Testis (tissue), 2 donors: ENCODE measurements around the gene IPO9.

Experiments
- CTCF ChIP-seq, 3 experiments: fragments of 450-650 bp in 2 of 3; fragments of 200-600 bp in 1 of 3; sonication (generic) in 1 of 3; IDR thresholded peaks; one replicate each; pipeline ENCODE4 v1.5.1; 2016 to 2019; ENCODE audit warnings: antibody characterized with exemption in 3 of 3, mild to moderate bottlenecking in 2 of 3, moderate library complexity in 1 of 3
- POLR2A ChIP-seq: fragments of 450-650 bp; IDR thresholded peaks from one replicate; pipeline ENCODE4 v1.6.1; 2017; ENCODE audit warnings: antibody characterized with exemption, mild to moderate bottlenecking, moderate library complexity

GRCh38 chr1:201781437-201781836, 47.5 kb upstream of the IPO9 start:
- TF ChIP-seq CTCF (IDR thresholded peaks at IDR 0.05): no peak
- no peak for TF ChIP-seq POLR2A
